ENCODE measurements around the gene ALDH7A1. TPM values are rescaled to one million over a fixed set of nuclear protein-coding genes. Genes with fewer than 3 reads are reported as not detected.
"Not testable (repeated sequence)": the region's sequence is repeated elsewhere in the genome, so short reads cannot be mapped to it uniquely, and the experiment has no call there.

ALDH7A1 gene
- total and polyA plus RNA-seq, 12 donors: 19.5 to 65.7 (median 48.4) TPM

DNA sequence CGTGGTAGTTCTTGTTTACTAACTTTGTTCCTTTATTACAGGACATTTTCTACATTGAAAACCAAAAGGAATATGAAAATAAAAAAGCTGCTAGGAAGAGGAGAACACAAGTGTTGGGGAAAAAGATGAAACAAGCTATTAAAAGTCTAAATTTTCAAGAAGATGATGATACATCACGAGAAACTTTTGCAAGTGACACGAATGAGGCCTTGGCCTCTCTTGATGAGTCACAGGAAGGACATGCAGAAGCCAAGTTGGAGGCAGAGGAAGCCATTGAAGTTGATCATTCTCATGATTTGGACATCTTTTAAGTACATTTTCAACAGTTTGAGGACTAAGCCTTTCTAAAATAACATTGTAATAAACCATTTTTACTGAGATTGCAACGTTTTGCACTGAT is 29.5 kb upstream of the ALDH7A1 start:
- no peak for ATAC-seq
- peaks cover 0 to 14% (median 0%) of the 10 kb centered on the region in 9 donors for H3K4me1 ChIP-seq
- peak overlapping the region in 1 of 10 donors; percentile 21 for H3K27ac ChIP-seq
- intact Hi-C loops (cut with DNase I): no loop called here
- peaks cover 0 to 82% (median 40%) of the 10 kb centered on the region in 9 donors for H3K36me3 ChIP-seq
- TF ChIP-seq CTCF (IDR thresholded peaks at IDR 0.05): no peak
- H3K27me3 ChIP-seq: no peaks in the 10 kb centered on the region
- WGBS, 2 donors: 48 to 63% methylated on average over 4 of the region's 4 CpGs
- no peaks in the 10 kb centered on the region for H3K9me3 ChIP-seq
- no peak overlapping the region for H3K4me3 ChIP-seq
- DNase-seq: no peak

DNA sequence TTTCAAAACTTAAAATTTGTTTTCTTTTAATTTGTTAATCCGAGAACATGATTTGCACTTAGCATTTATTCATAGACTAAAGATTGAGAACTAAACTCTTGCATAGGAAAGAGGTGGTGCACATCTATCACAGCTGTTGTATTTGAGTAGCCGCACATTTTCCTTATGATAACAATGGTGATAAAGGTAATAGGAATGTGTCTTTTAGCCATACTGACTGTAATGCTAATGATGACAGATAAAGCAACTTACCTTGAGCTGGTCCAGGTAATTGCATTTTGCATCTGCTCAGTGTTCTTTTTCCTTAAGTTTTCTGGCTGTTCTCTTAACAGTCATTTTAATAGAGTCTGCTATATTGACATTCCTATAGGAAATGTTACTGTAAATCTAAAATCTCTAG is 24.8 kb upstream of the ALDH7A1 start:
- WGBS, 2 donors: 91 to 92% methylated on average over 2 of the region's 2 CpGs
- H3K4me3 ChIP-seq: no peak overlapping the region
- H3K27ac ChIP-seq: no peak overlapping the region
- DNase-seq (no peak), ATAC-seq (no peak)
- H3K9me3 ChIP-seq: no peaks in the 10 kb centered on the region
- H3K36me3 ChIP-seq: peaks cover 0 to 87% (median 39%) of the 10 kb centered on the region in 9 donors
- no peaks in the 10 kb centered on the region for H3K27me3 ChIP-seq
- H3K4me1 ChIP-seq: peaks cover 0 to 13% (median 0%) of the 10 kb centered on the region in 9 donors
- intact Hi-C loops (cut with DNase I): no loop called here
- no peak for TF ChIP-seq CTCF (IDR thresholded peaks at IDR 0.05)

DNA sequence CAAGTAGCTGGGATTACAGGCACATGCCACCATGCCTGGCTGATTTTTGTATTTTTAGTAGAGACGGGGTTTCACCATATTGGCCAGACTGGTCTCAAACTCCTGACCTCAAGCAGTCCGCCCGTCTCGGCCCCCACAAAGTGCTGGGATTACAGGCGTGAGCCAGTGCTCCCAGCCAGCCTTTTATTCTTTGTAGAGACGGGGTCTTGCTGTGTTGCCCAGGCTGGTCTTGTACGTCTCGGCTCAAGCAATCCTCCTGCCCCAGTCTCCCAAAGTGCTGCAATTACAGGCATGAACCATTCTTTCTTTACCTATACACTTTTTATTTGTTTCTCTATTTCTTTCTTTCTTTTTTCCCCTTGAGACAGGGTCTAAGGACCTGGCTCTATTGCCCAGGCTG is 22.6 kb upstream of the ALDH7A1 start:
- peaks cover 0 to 87% (median 42%) of the 10 kb centered on the region in 9 donors for H3K36me3 ChIP-seq

GRCh38 chr5:126615286-126615685 is 20.3 kb upstream of the ALDH7A1 start:
- 73 to 80% methylated on average over 4 of the region's 4 CpGs for WGBS, 2 donors
- Histone ChIP-seq H3K27me3 (no peaks in the 10 kb centered on the region), H3K9me3 (no peaks in the 10 kb centered on the region), H3K36me3 (peaks cover 0 to 90% (median 35%) of the 10 kb centered on the region in 9 donors), H3K4me3 (no peak overlapping the region), H3K27ac (no peak overlapping the region), H3K4me1 (peaks cover 0 to 15% (median 0%) of the 10 kb centered on the region in 9 donors)
- no peak for TF ChIP-seq CTCF (IDR thresholded peaks at IDR 0.05)
- intact Hi-C loops (cut with DNase I): no loop called here
- DNase-seq: no peak
- ATAC-seq: no peak

More for the DNA sequence above, 22.6 kb upstream of the ALDH7A1 start:
- 96 to 97% methylated on average over 8 of the region's 8 CpGs for WGBS, 2 donors
- H3K4me1 ChIP-seq; intact Hi-C loops (cut with DNase I); H3K4me3 ChIP-seq; DNase-seq; H3K9me3 ChIP-seq; H3K27ac ChIP-seq; H3K27me3 ChIP-seq; ATAC-seq: not testable (repeated sequence)

DNA sequence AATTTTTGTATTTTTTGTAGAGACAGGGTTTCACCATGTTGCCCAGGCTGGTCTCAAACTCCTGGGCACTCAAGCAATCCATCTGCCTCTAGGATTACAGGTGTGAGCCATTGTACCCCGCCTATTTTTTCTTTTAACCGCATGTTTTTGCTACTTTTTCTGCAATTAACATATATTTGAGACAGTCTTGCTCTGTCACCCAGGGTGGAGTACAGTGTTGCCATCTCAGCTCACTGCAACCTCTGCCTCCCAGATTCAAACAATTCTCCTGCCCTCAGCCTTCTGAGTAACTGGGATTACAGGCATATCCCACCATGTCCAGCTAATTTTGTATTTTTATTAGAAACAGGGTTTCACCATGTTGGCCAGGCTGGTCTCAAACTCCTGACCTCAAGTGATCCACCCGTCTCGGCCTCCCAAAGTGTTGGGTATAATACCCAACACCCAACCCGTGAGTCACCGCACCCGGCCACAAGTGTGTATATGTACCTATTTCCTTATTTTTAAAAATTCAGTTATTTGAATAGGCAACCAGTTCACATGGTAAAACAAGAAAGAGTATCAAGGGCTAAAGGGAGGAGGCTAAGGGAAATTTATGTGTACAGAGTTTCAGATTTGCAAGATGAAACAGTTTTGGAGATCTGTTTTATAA is 19.0 kb upstream of the ALDH7A1 start:
- Histone ChIP-seq H3K4me1 (peaks cover 0 to 15% (median 0%) of the 10 kb centered on the region in 9 donors), H3K27ac (no peak overlapping the region), H3K36me3 (peaks cover 0 to 90% (median 34%) of the 10 kb centered on the region in 9 donors), H3K27me3 (no peaks in the 10 kb centered on the region), H3K9me3 (no peaks in the 10 kb centered on the region), H3K4me3 (no peak overlapping the region)
- intact Hi-C loops (cut with DNase I): no loop called here
- no peak for TF ChIP-seq CTCF (IDR thresholded peaks at IDR 0.05)
- ATAC-seq (no peak), DNase-seq (no peak)
- WGBS, 2 donors: 90 to 95% methylated on average over 7 of the region's 7 CpGs
